H1 (cell line): ENCODE data around the gene SHC3. TPM values are rescaled to one million over a fixed set of nuclear protein-coding genes. Genes with fewer than 3 reads are reported as not detected.

ENCODE experiments used
- CTCF ChIA-PET: fragments of 300-600 bp; sonication (Branson Sonifier 250); formaldehyde crosslinking; loops from one replicate; lab custom pipeline; 2021; ENCODE audit not compliant: partially characterized antibody; lab: Charles Lee
- POLR2A ChIA-PET: fragments of 300-600 bp; sonication (Branson Sonifier 250); formaldehyde crosslinking; loops from one replicate; lab custom pipeline; 2021; ENCODE audit warnings: inconsistent platforms; ENCODE audit not compliant: partially characterized antibody; lab: Charles Lee
- DNase-seq, 2 experiments: peaks; one replicate each; pipeline versions ENCODE4 v3.0.0 to v3.0.0-alpha.2; 2010 to 2022; ENCODE audit warnings: low spot score in 2 of 2, low read depth in 1 of 2, mixed read lengths in 1 of 2
- FAIRE-seq: peaks from 2 replicates; lab custom pipeline; 2011; peaks lifted over from hg19 to GRCh38; lab: Jason Lieb, UNC
- H2AFZ ChIP-seq: 2 replicates; pipeline ENCODE4 v1.8.1; 2012; ENCODE audit warnings: low read length, inconsistent platforms
- H2AK5ac ChIP-seq: 2 replicates; pipeline ENCODE4 v1.6.1; 2013; ENCODE audit warnings: low read depth, low read length
- H2BK120ac ChIP-seq: replicated peaks from 2 replicates; pipeline ENCODE3; 2013; ENCODE audit warnings: low read depth, low read length, inconsistent platforms
- H2BK12ac ChIP-seq: 2 replicates; pipeline ENCODE4 v1.6.1; 2013; ENCODE audit warnings: low read depth, low read length
- H2BK15ac ChIP-seq: 2 replicates; pipeline ENCODE4 v1.6.1; 2013; ENCODE audit warnings: low read length
- H2BK20ac ChIP-seq: 2 replicates; pipeline ENCODE4 v1.6.1; 2013; ENCODE audit warnings: low read length
- H2BK5ac ChIP-seq: 2 replicates; pipeline ENCODE4 v1.6.1; 2013; ENCODE audit warnings: low read depth, low read length
- H3K14ac ChIP-seq: 2 replicates; pipeline ENCODE4 v1.6.1; 2013; ENCODE audit warnings: inconsistent platforms; ENCODE audit not compliant: insufficient read length
- H3K18ac ChIP-seq: 2 replicates; pipeline ENCODE4 v1.6.1; 2013; ENCODE audit warnings: low read length; ENCODE audit errors: extremely low read depth
- H3K23ac ChIP-seq: 2 replicates; pipeline ENCODE4 v1.6.1; 2013; ENCODE audit warnings: inconsistent platforms; ENCODE audit not compliant: insufficient read length
- H3K23me2 ChIP-seq: 2 replicates; pipeline ENCODE4 v1.6.1; 2013; ENCODE audit warnings: low read depth, low read length
- H3K27ac ChIP-seq: 2 replicates; pipeline ENCODE4 v1.6.1; 2011; ENCODE audit warnings: low read depth, low read length, inconsistent platforms
- H3K27me3 ChIP-seq, 4 experiments: replicated peaks in 1 of 4; 1 replicate in 1 of 4; 2 replicates in 3 of 4; pipeline versions ENCODE4 v1.6.1 to v1.8.1; 2011 to 2013; ENCODE audit warnings: low read length in 3 of 4, mild to moderate bottlenecking in 3 of 4, inconsistent platforms in 2 of 4, mixed read lengths in 2 of 4, moderate library complexity in 1 of 4; ENCODE audit not compliant: control insufficient read depth in 3 of 4, insufficient read depth in 3 of 4; ENCODE audit errors: extremely low read depth in 1 of 4
- H3K36me3 ChIP-seq, 4 experiments: 2 replicates each; pipeline versions ENCODE4 v1.6.1 to v1.8.1; 2011 to 2013; ENCODE audit warnings: mild to moderate bottlenecking in 4 of 4, low read length in 3 of 4, moderate library complexity in 2 of 4, control low read depth in 1 of 4, inconsistent platforms in 1 of 4; ENCODE audit not compliant: insufficient read depth in 4 of 4, control insufficient read depth in 2 of 4
- H3K4ac ChIP-seq: replicated peaks from 2 replicates; pipeline ENCODE3; 2013; ENCODE audit warnings: low read length, low read depth, mixed read lengths, inconsistent platforms; ENCODE audit not compliant: insufficient read length
- H3K4me1 ChIP-seq, 4 experiments: replicated peaks in 1 of 4; 1 replicate in 1 of 4; 2 replicates in 3 of 4; pipeline versions ENCODE4 v1.6.1 to v1.8.1; 2011 to 2013; ENCODE audit warnings: low read length in 3 of 4, inconsistent platforms in 2 of 4, mixed read lengths in 1 of 4; ENCODE audit not compliant: insufficient read depth in 4 of 4, control insufficient read depth in 3 of 4
- H3K4me2 ChIP-seq, 2 experiments: 2 replicates each; pipeline versions ENCODE4 v1.6.1 to v1.8.1; 2011 to 2013; ENCODE audit warnings: low read depth in 2 of 2, low read length in 2 of 2, control low read depth in 1 of 2, inconsistent platforms in 1 of 2, mild to moderate bottlenecking in 1 of 2; ENCODE audit not compliant: insufficient read depth in 1 of 2
- H3K4me3 ChIP-seq, 4 experiments: fragments of 200-600, 300-600 bp in 1 of 4; sonication (generic), shearing (Covaris generic), sonication (Bioruptor Twin) in 1 of 4; 2 replicates each; pipeline versions ENCODE4 v1.5.1 to v1.8.1; 2011 to 2016; ENCODE audit warnings: low read length in 4 of 4, low read depth in 3 of 4, control low read depth in 2 of 4, inconsistent platforms in 2 of 4, mild to moderate bottlenecking in 2 of 4, mixed read lengths in 1 of 4, moderate library complexity in 1 of 4; ENCODE audit not compliant: insufficient read depth in 2 of 4; ENCODE audit errors: extremely low read depth in 1 of 4
- H3K56ac ChIP-seq: replicated peaks from 2 replicates; pipeline ENCODE3; 2013; ENCODE audit warnings: low read depth, mild to moderate bottlenecking, mixed read lengths, low read length, inconsistent platforms; ENCODE audit not compliant: insufficient read length
- H3K79me1 ChIP-seq: 2 replicates; pipeline ENCODE4 v1.6.1; 2013; ENCODE audit warnings: low read depth, low read length, control low read depth
- H3K79me2 ChIP-seq, 2 experiments: 2 replicates each; pipeline versions ENCODE4 v1.6.1 to v1.8.1; 2012 to 2013; ENCODE audit warnings: low read length in 2 of 2, mild to moderate bottlenecking in 2 of 2, inconsistent platforms in 1 of 2; ENCODE audit not compliant: insufficient read depth in 2 of 2, control insufficient read depth in 1 of 2
- H3K9ac ChIP-seq, 4 experiments: replicated peaks in 1 of 4; 1 replicate in 1 of 4; 2 replicates in 3 of 4; pipeline versions ENCODE4 v1.6.1 to v1.8.1; 2011 to 2013; ENCODE audit warnings: low read depth in 3 of 4, low read length in 3 of 4, control low read depth in 2 of 4, mild to moderate bottlenecking in 2 of 4, moderate library complexity in 2 of 4, inconsistent platforms in 1 of 4; ENCODE audit errors: extremely low read depth in 1 of 4
- H3K9me3 ChIP-seq, 2 experiments: 2 replicates each; pipeline versions ENCODE4 v1.6.1 to v1.8.1; 2012 to 2013; ENCODE audit warnings: mild to moderate bottlenecking in 2 of 2, moderate library complexity in 2 of 2, control low read depth in 1 of 2, inconsistent platforms in 1 of 2, low read depth in 1 of 2, low read length in 1 of 2, mixed read lengths in 1 of 2; ENCODE audit not compliant: insufficient read depth in 2 of 2
- H4K20me1 ChIP-seq, 2 experiments: replicated peaks in 1 of 2; 2 replicates each; pipeline versions ENCODE3 to v1.8.1; 2011 to 2013; ENCODE audit warnings: inconsistent platforms in 2 of 2, low read length in 2 of 2, mild to moderate bottlenecking in 1 of 2; ENCODE audit not compliant: insufficient read depth in 2 of 2, control insufficient read depth in 1 of 2
- H4K5ac ChIP-seq: 2 replicates; pipeline ENCODE4 v1.6.1; 2013; ENCODE audit warnings: low read length, low read depth, mixed read lengths, inconsistent platforms; ENCODE audit not compliant: insufficient read length
- H4K8ac ChIP-seq: 2 replicates; pipeline ENCODE4 v1.8.0; 2013; ENCODE audit warnings: mild to moderate bottlenecking, moderate library complexity, low read length, inconsistent platforms; ENCODE audit not compliant: insufficient read depth; ENCODE audit errors: extremely low read depth
- H4K91ac ChIP-seq: replicated peaks from 2 replicates; pipeline ENCODE3; 2013; ENCODE audit warnings: low read length, mixed read lengths, inconsistent platforms; ENCODE audit not compliant: insufficient read length
- CBX5 ChIP-seq: fragments of 300-800, 300-1000 bp; sonication (generic); IDR thresholded peaks from 2 replicates; pipeline ENCODE4 v1.7.1; 2016; ENCODE audit warnings: antibody characterized with exemption, low read length, low read depth
- CTCF ChIP-seq, 3 experiments: IDR thresholded peaks; 1 replicate in 2 of 3; 2 replicates in 1 of 3; pipeline versions ENCODE4 v1.5.1 to v1.6.1; 2011; ENCODE audit warnings: low read length in 3 of 3, mild to moderate bottlenecking in 3 of 3, inconsistent platforms in 2 of 3, low read depth in 1 of 3, moderate library complexity in 1 of 3; ENCODE audit not compliant: insufficient read depth in 1 of 3; ENCODE audit errors: control extremely low read depth in 1 of 3
- WGBS, 2 experiments: shearing (Covaris generic) in 1 of 2; methylation state at CpG; one replicate each; pipeline versions ENCODE4 v1.1.6 to v1.1.7; 2013 to 2015; ENCODE audit warnings: low lambda C conversion rate in 2 of 2, mixed read lengths in 2 of 2, inconsistent platforms in 1 of 2, low coverage in 1 of 2, missing lambda C conversion rate in 1 of 2; ENCODE audit not compliant: insufficient replicate concordance in 2 of 2, insufficient coverage in 1 of 2, insufficient read length in 1 of 2; ENCODE audit errors: extremely low coverage in 1 of 2, missing lambda C conversion rate in 1 of 2; 5-methylcytosine and 5-hydroxymethylcytosine counted together
- polyA plus RNA-seq, 7 experiments: library from polyadenylated mRNA; depleted of rRNA in 3 of 7; stranded (reverse) in 5 of 7; unstranded in 2 of 7; fragments of >200 nt in 5 of 7; fragments of 200-250 nt in 2 of 7; gene quantifications; 1 replicate in 5 of 7; 2 replicates in 1 of 7; 4 replicates in 1 of 7; pipeline versions ENCODE4 v1.2.1 to v1.2.3, GENCODE V29; 2011 to 2013; ENCODE audit warnings: missing spikeins in 2 of 7, mixed read lengths in 2 of 7
- total RNA-seq: library from RNA; stranded (reverse); fragmentation: NEBNext Ultra II Directional; extraction: Animal tissue kit (Norgen Biotek cat#: 25700); gene quantifications from 2 replicates; pipeline ENCODE4 v1.2.1, GENCODE V29; 2021

The SHC3 gene
- total and polyA plus RNA-seq, 2 of the 8 experiments (the other 6 are each of a cell fraction or from before 2014, with no cell fraction given) = 1.4 to 7.1 TPM

DNA sequence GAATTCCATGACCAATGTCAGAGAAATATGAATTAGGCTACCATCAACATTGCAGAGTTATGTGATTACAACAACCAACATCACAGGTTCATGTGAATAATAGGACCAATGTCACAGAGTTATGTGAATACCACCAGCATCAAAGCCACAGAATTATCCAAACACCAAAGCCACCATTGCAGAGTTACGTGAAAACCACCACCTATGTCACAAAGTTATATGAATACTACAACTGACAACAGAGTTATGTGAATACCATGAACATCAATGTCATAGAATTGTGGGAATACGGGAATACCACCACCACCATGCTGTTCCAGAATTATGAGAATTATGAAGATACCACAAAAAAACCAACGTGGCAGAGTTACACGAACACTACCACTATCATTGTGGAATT is 64.8 kb downstream of the SHC3 start:
- H3K14ac ChIP-seq = no peak overlapping the region
- no peak overlapping the region for H3K18ac ChIP-seq
- peaks cover 0 to 5% (median 0%) of the 10 kb centered on the region in 4 experiments; a peak in 2 of 8 replicates for H3K36me3 ChIP-seq
- no peaks in the 10 kb centered on the region for H3K4me1 ChIP-seq
- no peak overlapping the region for H3K23ac ChIP-seq
- H3K9ac ChIP-seq = no peak overlapping the region
- CTCF ChIA-PET = no interaction called here
- H4K5ac ChIP-seq = no peak overlapping the region
- peaks cover 19 to 21% of the 10 kb centered on the region in 2 experiments for H3K9me3 ChIP-seq
- H3K4me3 ChIP-seq = no peak overlapping the region
- no peak overlapping the region for H2AK5ac ChIP-seq
- no peak overlapping the region for H2BK20ac ChIP-seq
- POLR2A ChIA-PET = no interaction called here
- H2BK5ac ChIP-seq = no peak overlapping the region
- no peak for FAIRE-seq
- H2BK15ac ChIP-seq = no peak overlapping the region
- no peak overlapping the region for H4K91ac ChIP-seq
- TF ChIP-seq CBX5 (no peak), CTCF (IDR thresholded peaks at IDR 0.05; ENCODE audit: control extremely low read depth in 1 of 3, insufficient read depth in 1 of 3, low read depth in 1 of 3, low read length in 3 of 3) (no peak)
- TF ChIP-seq, all 59 proteins: peak for 0
- peaks cover 2% of the 10 kb centered on the region; the same call in 1 of the 2 replicates for H3K79me1 ChIP-seq
- no peak overlapping the region for H3K4ac ChIP-seq
- no peak overlapping the region for H3K56ac ChIP-seq
- peaks cover 0 to 2% of the 10 kb centered on the region in 2 experiments for H4K20me1 ChIP-seq
- H3K27me3 ChIP-seq = no peaks in the 10 kb centered on the region
- H3K27ac ChIP-seq = no peak overlapping the region
- no peak overlapping the region for H4K8ac ChIP-seq
- H3K4me2 ChIP-seq = no peak overlapping the region
- DNase-seq = no peak
- no peak overlapping the region for H2BK120ac ChIP-seq
- H3K23me2 ChIP-seq = no peaks in the 10 kb centered on the region
- H3K79me2 ChIP-seq = peaks cover 0 to 14% of the 10 kb centered on the region in 2 experiments; a peak in 1 of 4 replicates
- H2AFZ ChIP-seq = no peak overlapping the region
- WGBS, 2 experiments = 89% methylated on average over 4 of the region's 4 CpGs; no CpG with 5 or more reads in 1 of the 2 experiments
- H2BK12ac ChIP-seq = no peak overlapping the region
